Activated CD4-positive, alpha-beta T cell treated with anti-CD3 and anti-CD28 coated beads for 48 hours (primary cell): Measurements from ENCODE around the gene SH3TC1.

Experiments
- DNase-seq: peaks from one replicate; pipeline ENCODE4 v3.0.0-alpha.2; 2020

SH3TC1 gene

GRCh38 chr4:8201321-8201781 lies 2.3 kb downstream of the SH3TC1 start:
- peak; percentile 42 for DNase-seq

- DNase-seq = no peak
Observed at GRCh38 chr4:8202108-8203051, 3.3 kb downstream of the SH3TC1 start.

DNA sequence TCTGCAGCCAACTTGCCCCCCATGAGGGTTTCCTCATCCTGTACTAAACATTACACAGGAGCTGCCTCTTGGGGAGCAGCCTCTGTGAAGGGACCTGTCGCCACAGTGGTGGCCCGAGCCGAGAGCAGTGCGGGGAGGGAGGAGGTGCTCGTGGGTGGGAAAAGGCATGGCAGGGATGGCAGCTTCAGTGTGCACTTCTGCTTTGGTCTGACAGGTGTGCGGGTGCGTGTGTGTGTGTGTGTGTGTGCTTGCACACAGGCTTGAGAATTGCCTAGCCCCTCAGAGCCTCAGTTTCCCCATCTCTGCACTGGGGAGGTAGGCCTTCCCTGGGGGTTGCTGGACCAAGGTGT lies 3.9 kb downstream of the SH3TC1 start:
- DNase-seq = no peak

- DNase-seq = no peak
Observed at GRCh38 chr4:8203817-8204216, 4.7 kb downstream of the SH3TC1 start.

DNA sequence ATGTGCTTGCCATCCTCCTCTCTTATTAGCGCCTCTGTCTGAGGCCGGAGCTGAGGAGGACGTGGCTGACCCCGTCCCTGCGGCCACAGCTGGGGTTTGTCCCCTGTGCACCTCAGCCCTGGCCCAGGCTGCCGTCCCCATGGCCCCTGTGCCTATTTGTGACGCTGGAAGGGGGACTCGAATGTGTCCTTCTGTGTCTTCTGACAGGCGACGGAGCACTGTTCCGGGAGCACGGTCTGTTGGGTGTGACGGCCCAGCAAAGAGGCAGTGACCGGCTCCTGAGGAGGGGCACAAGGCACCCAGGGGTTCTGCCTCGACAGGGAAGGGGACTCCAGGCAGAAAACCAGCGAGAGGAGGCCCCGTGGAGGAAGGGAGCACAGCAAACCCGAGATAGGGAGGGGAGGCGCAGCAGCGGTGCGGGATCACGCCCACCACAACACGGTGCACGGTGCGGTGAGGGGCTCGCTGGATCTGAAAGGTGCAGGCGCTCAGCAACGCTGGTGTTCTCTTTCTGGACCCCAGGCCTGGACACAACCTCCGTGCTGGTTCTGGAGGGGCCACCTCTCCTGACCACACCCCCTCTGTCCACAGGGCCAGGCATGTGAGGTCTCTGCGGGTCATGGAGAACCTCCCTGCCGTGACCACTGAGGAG lies 5.6 kb downstream of the SH3TC1 start:
- DNase-seq = no peak

DNA sequence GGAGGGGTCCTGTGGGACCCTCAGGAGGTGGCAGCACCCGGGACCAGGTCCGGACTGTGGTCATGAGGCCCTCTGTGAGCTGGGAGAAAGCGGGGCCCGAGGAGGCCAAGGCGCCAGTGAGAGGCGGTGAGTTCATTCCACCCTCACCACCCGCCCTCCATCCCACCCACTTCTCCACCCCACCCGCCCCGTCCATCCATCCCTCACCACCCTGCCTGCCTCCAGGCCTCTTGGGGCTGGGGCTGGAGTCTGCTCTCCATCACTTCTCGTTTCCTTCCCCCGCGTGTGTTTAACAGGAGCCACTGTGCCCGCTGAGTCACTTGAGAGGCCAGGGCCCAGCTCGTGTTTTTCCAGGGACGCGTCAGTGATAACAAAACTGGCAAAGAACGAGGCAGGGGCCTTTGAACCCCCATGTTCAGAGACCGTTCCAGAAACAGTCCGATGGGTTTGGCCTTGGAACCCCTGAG lies 6.2 kb downstream of the SH3TC1 start:
- DNase-seq = no peak

DNA sequence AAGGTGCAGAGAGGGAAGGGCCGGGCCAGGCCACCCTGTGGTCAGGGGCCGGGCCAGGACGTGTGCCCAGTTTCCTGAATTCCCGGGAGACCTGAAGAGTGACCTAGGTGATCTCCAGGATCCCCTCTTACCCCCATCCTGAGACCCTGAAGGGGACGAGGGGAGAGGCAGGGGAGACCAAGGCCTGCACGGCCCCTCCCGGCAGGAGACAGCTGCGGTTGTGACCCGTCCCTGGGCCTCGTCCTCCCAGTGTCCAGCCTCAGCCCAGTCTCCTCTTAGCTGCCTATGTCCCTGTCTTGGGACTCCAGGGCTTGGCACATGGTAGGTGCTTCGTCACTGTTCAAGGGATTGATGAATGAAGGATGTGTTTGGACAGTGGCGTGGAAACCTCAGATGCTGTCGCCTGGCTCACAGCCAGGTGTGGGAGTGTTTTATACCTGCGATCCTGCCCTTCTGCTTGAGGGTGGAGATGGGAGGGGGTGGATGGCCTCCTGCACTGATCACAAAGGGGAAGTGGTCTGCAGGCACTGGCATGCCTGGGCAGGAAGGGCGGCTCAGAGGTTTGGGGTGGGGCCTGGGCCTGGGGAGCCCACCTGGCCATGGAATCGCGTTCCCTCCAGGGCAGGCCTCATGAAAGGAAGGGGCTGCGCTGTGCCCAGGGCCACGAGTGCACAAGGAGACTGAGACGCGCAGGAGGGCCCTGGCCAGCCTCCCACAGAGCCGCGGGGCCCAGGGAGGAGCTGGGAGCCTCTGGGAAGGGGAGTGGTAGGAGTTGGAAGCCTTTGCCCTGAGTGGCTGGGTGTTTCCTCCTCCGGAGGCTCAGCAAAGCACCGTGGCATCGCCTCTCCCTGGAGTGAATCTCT lies 6.9 kb downstream of the SH3TC1 start:
- DNase-seq = no peak

DNA sequence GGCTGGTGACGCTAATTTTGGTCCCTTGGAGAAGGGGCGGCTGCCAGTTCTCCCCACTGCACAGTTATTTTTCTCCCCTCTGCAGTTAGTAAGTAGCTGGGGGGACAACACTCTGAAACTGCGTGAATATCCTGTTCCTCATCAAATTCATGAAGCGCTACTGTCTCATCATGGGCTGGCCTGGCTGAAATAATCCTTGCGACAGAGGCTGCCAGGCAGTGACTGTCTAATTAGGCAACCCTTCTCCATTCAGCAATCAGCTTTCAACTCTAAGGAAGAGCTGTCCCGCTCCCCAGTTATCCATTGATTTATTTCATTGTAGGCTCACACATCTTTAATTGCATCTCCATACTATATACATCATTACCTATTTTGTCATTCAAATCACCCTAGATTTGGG lies 8.2 kb downstream of the SH3TC1 start:
- DNase-seq = no peak

DNA sequence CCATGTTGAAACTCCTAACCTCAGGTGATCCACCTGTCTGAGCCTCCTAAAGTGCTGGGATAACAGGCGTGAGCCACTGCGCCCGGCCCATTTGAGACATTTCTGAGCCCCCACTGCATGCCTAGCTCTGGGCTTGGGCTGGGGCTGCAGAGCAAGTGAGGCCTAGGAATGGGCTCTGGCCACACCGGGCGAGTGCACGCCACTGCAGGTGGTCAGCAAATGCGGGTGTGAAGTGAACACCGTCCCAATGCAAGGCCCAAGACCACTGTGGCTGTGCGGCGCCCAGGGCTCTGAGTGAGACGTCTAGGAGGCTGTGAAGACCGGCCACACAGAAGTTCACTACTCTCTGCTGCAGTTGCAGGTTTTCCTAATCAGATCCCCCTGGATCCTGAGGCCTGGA lies 9.5 kb downstream of the SH3TC1 start:
- no peak for DNase-seq

DNA sequence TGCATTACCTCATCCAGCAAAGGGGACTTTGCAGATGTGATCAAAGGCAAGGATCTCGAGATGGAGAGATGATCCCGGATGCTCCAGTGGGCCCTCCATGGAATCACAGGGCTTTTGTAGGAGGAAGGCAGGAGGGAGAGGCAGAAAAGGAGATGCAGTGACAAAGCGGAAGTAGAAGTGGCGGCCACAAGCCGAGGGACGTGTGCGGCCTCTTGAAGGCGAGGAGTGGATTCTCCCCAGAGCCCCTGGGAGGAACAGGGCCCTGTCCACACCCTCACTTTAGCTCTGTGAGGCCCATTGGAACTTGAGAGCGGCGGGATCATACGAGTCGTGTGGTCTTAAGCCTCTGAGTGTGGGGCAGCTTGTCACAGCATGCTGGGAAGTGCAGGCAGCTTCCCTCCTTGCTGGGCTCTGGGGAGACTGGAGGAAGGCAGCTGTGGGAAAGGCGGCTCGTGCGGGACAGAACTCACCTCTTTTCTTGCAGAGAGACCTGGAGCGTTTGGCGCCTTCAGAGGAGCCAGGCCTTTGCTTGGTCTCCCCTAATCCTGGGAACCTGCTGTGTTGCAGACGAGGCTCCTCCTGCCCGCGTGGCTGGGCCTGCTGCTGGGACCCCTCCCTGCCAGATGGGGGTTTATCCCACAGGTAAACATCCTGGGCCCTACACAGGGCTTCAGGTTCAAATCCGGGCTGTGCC lies 10.2 kb downstream of the SH3TC1 start:
- no peak for DNase-seq

DNA sequence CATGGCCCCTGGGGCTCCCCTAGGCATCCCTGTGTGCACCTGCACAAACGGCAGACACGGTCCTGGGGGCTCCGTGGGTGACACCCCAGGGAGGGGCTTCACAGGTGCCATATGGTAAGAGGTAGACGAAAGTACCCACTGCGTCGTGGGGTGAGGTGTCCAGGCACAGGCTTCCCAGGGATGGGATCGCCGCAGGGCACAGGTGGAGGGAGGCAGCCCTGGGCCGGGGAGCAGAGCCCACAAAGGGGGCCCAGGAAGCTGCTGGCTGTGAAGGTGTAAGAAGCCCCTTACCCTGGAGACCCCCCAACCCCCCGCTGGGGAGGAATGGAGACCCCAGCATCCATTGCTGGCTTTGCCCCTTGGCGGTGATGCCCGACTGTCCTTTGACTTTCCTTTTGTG lies 10.9 kb downstream of the SH3TC1 start:
- no peak for DNase-seq

GRCh38 chr4:8210616-8211015 lies 11.5 kb downstream of the SH3TC1 start:
- DNase-seq = no peak

DNA sequence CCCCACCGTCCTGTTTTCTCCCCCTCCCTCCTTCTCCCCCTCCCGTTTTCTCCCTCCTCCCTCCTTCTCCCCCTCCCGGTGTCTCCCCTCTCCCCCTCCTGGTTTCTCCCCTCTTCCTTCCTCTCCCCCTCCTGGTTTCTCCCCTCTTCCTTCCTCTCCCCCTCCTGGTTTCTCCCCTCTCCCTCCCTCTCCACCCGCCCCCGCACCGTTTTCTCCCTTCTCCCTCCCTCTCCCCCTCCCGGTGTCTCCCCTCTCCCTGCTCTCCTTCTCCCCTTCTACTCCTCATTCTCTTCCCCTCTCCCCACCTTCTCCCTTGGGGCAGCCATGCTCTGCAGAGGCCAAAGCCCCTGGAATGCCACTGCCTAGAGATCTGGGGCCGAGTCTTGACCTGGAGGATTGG lies 12.2 kb downstream of the SH3TC1 start:
- no peak for DNase-seq

- DNase-seq = no peak
Observed at GRCh38 chr4:8211737-8212581, 12.9 kb downstream of the SH3TC1 start.

GRCh38 chr4:8212622-8213021 lies 13.5 kb downstream of the SH3TC1 start:
- DNase-seq = no peak

- no peak for DNase-seq
Observed at GRCh38 chr4:8213121-8213520, 14.0 kb downstream of the SH3TC1 start.

- DNase-seq = no peak
Observed at GRCh38 chr4:8214136-8214535, 15.0 kb downstream of the SH3TC1 start.

DNA sequence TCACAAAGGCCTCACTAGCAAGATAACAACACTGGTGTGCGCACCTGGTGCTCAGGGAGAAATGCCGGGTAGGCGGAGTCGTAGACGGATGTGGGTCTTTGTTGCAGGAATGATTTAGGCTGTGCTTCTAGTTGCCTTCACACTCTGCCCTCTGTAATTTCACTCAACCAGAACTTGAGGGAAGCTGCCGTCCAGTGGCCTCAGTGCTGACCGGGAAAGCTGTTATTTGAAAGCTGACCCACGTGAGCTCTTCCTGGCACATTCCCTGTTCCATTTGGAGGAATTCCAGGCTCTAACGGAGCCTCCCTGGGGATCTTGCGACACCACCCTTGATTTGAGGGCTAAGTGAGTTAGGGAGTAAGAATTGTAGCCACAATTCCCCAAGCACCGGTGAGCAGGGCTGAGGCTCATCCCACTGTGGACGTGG lies 15.9 kb downstream of the SH3TC1 start:
- no peak for DNase-seq

- DNase-seq = no peak
Observed at GRCh38 chr4:8215641-8216442, 16.8 kb downstream of the SH3TC1 start.

GRCh38 chr4:8216443-8217245 lies 17.6 kb downstream of the SH3TC1 start:
- DNase-seq = no peak
